ENCODE results near the gene TXNRD2.

DNA sequence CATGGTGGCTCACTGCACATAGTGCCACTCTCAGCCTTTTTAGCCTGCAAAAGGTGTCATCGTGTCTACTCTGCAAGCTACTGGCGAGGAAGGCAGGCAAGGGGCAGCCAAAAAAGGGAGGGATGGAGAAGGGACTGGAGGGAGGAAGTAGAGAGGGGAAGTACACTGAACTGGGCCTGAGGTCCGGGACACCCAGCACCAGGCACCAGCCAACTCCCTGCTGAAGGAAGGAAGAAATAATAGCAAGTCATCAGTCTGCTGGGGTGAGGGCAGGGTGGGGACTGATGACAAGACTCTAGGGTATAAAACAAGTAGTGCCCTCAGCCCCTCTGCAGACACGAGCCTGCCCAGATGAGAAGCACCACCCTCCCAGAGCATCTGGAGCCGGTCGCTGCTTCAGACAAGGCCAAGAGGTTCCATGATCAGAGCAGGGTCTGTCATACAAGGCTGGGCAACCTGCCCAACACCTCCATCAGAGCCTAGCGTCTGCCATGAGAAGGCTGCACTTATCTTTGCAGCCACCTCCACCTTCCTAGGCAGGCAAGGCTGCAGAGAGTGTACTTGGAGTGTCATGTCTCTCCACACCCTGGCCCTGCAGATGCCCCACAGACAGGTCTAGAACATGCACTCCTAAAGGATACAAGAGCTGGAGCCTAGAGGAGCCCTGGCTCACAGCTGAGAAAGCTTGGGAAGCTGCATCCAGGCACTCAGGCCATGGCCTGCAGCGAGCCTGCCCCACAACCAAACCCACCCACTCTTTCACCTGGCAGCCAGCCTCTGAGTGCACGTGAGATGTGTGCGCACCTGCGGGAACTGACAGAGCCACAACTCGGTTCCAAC, 9.0 kb downstream of the TXNRD2 start:
- TF ChIP-seq CTCF (conservative IDR thresholded peaks at IDR 0.05) (no peak), ZFX (IDR thresholded peaks at IDR 0.05) (no peak)

Data from C4-2B (cell line).